HUES6 (cell line): ENCODE measurements around the gene NUP50.
"Not testable (repeated sequence)": the region's sequence is repeated elsewhere in the genome, so short reads cannot be mapped to it uniquely, and the experiment has no call there.

ENCODE experiments used
- H3K27ac ChIP-seq: 2 replicates; pipeline ENCODE4 v1.7.0; 2013; ENCODE audit warnings: low read depth, mild to moderate bottlenecking, low read length, inconsistent platforms
- H3K27me3 ChIP-seq: 2 replicates; pipeline ENCODE4 v1.6.1; 2013; ENCODE audit warnings: low read length; ENCODE audit not compliant: control insufficient read depth, insufficient read depth
- H3K36me3 ChIP-seq: 2 replicates; pipeline ENCODE4 v1.6.1; 2013; ENCODE audit warnings: low read length; ENCODE audit not compliant: control insufficient read depth, insufficient read depth
- H3K4me1 ChIP-seq: 2 replicates; pipeline ENCODE4 v1.6.1; 2013; ENCODE audit warnings: low read length; ENCODE audit not compliant: control insufficient read depth, insufficient read depth
- H3K4me3 ChIP-seq: 2 replicates; pipeline ENCODE4 v1.5.1; 2013; ENCODE audit warnings: low read depth, low read length
- H3K9ac ChIP-seq: one replicate; pipeline ENCODE4 v1.6.1; 2013; ENCODE audit warnings: mild to moderate bottlenecking, low read length
- H3K9me3 ChIP-seq: 2 replicates; pipeline ENCODE4 v1.6.1; 2013; ENCODE audit warnings: low read depth, low read length; ENCODE audit not compliant: control insufficient read depth, insufficient read depth

NUP50 gene

DNA sequence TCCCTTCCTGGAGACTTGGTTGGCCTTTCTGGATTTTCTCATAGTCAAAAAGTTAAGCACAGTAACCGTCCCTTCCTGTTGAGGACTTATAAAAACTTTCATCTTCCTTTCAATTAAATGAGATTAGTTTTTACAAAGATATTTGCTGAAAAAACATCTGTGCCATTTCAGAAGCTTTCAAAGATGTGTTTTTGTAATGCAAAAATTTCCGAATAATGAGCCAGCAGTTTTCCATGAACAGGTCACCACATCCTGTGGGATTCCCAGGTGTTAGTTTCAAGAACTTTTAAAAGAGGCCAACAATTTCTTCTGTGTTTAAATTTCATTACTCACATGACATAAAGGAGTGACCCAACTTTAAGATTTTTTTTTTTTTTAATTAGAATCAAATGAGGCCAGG is 18.0 kb downstream of the NUP50 start:
- Histone ChIP-seq H3K9me3 (no peaks in the 10 kb centered on the region), H3K27ac (0 out of 2 replicates have a peak overlapping the region, but pooled peaks have one; percentile 15), H3K36me3 (peaks cover 80% of the 10 kb centered on the region)

DNA sequence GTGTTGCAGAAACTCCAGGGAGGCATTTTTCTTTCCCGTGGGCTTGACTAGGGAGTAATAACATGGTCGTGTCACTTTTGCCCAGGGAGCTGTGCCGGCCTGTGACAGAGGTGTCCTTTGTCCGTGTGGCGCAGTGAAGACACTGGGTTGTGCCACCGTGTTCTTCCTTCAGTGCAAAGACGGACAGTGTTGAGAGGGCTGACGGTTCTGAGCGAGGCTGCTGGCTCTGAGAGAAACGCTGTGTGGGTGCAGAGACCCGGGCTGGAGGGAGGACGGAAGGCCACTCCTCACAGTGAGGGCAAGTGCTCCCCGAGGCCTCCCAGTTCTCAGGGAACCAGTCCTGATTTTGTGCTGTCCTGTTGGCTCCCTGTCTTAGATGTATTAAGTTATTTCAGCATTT is 20.2 kb downstream of the NUP50 start:
- Histone ChIP-seq H3K4me3 (no peak overlapping the region), H3K4me1 (peaks cover 15% of the 10 kb centered on the region; the same call in 1 of the 2 replicates), H3K9me3 (no peaks in the 10 kb centered on the region), H3K9ac (no peak overlapping the region), H3K27ac (no peak overlapping the region), H3K27me3 (no peaks in the 10 kb centered on the region), H3K36me3 (peaks cover 66% of the 10 kb centered on the region)

More for the DNA sequence above, 18.0 kb downstream of the NUP50 start:
- peaks cover 15% of the 10 kb centered on the region; the same call in 1 of the 2 replicates for H3K4me1 ChIP-seq
- H3K4me3 ChIP-seq, result no peak overlapping the region
- no peak overlapping the region for H3K9ac ChIP-seq
- no peaks in the 10 kb centered on the region for H3K27me3 ChIP-seq

DNA sequence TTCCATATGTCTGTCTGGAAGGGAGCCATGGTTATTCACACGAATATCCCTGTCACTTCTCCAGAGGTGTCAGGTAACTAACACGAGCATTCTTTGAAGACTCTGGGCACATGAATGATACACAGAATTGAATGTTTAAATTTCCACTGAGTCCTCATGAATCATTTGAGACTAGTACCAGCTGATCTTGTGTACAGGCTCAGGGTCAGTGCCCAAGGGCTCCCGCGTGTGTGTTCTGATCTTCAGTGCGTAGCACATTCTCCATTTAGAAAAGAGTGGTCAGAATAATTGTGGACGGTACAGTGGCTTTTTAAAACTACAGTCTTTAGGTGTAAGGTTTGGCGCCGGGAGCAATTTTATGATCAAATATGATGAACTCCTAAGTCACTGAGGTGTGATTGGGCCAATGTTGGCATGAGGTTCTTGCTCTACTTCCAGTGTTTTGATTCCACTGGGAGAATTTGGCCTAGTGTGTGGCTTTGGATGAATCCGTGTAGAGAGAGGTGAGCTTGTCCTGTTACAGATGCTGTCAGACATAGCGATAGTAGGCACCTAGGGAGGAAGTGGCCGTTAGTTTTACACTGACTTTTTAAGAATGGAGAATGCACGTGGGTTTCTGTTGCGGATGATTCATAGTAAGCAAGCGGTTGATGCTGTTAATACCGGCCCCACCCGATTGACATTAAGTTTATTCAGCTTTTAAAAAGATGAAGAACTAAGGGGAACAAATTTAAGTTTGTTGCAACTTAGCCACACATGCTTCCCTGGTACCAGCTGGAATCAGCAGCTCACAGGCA is 22.2 kb downstream of the NUP50 start:
- H3K9me3 ChIP-seq, result no peaks in the 10 kb centered on the region
- no peak overlapping the region for H3K27ac ChIP-seq
- no peak overlapping the region for H3K4me3 ChIP-seq
- no peak overlapping the region for H3K9ac ChIP-seq
- H3K27me3 ChIP-seq, result no peaks in the 10 kb centered on the region
- peaks cover 7% of the 10 kb centered on the region; the same call in 1 of the 2 replicates for H3K4me1 ChIP-seq
- peaks cover 49% of the 10 kb centered on the region for H3K36me3 ChIP-seq

DNA sequence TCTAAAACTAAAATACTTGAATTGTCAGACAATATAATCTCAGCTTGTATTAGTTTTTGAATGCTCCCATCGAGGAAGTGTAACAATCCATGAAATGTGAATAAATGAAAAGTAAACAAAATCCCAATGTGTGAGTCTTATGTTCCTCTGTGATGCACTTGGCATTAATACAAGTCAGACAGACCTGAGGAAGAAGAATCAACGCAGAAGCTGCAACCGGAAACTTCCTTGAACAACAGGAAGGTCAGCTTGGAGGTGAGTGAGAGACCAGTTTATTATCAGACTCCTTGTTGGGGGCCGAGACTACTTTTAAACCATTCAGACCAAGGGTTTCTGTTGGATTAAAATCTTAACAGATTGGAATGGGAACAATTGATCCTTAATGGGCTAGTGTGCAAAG is 24.2 kb downstream of the NUP50 start:
- Histone ChIP-seq H3K36me3 (peaks cover 36% of the 10 kb centered on the region), H3K4me3 (no peak overlapping the region), H3K27me3 (no peaks in the 10 kb centered on the region), H3K9ac (no peak overlapping the region), H3K27ac (no peak overlapping the region), H3K4me1 (peaks cover 9% of the 10 kb centered on the region; the same call in 1 of the 2 replicates), H3K9me3 (no peaks in the 10 kb centered on the region)

DNA sequence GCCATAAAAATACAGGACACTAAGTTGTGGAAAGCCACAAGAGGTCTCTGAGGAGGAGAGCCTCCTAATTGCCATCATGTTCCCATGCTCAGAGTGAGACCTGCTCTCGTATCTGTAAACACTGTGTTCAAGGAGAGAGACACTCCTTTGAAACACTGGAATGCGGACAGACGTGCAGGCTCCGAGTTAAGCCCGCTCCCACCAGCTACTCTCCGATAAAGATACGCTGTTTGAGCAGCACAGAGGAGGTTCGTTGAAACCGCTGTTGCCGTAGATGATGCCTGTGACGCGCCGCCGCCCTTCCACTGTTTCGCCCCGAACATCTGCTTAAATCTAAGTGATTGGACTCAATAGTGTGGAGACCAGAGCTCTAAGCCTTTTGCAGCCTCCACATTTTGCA is 25.1 kb downstream of the NUP50 start:
- H3K27me3 ChIP-seq, result no peaks in the 10 kb centered on the region
- no peak overlapping the region for H3K4me3 ChIP-seq
- H3K9ac ChIP-seq, result no peak overlapping the region
- peaks cover 28% of the 10 kb centered on the region for H3K36me3 ChIP-seq
- H3K9me3 ChIP-seq, result no peaks in the 10 kb centered on the region
- H3K4me1 ChIP-seq, result peaks cover 14% of the 10 kb centered on the region; the same call in 1 of the 2 replicates
- no peak overlapping the region for H3K27ac ChIP-seq

DNA sequence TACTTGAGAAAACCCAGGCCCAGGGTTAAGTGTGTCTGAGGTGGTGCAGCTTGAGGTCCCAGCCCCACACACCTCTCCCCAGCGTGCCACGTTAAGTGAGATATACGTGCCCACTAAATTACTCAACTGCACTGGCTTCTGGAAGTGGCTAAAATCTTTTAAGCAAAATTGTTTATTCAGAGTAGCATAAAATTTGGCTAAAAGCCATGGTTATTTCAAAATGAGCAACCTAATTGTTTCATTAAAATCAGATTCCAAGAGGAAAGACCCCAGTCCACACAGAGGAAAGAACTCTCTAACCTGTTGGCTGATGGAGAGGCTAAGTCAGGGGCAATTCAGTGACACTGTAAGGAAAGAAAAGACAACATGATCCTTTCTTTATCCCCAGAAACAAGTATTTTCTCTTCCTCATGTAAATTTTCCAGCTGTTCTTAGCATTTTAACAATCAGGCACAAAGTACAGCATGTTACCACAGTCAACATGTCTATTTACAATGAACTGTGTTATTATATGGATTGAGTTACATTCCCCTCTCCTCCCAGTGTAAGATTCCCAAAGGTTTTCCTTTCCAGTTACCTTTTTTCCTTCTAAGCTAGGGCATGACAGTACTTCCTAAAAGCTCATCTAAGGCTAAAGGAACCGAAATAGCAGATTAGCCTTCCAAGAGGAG is 26.6 kb downstream of the NUP50 start:
- Histone ChIP-seq H3K27me3 (no peaks in the 10 kb centered on the region), H3K4me1 (peaks cover 14% of the 10 kb centered on the region; the same call in 1 of the 2 replicates), H3K4me3 (no peak overlapping the region), H3K36me3 (peaks cover 15% of the 10 kb centered on the region), H3K9ac (no peak overlapping the region), H3K27ac (no peak overlapping the region), H3K9me3 (no peaks in the 10 kb centered on the region)

DNA sequence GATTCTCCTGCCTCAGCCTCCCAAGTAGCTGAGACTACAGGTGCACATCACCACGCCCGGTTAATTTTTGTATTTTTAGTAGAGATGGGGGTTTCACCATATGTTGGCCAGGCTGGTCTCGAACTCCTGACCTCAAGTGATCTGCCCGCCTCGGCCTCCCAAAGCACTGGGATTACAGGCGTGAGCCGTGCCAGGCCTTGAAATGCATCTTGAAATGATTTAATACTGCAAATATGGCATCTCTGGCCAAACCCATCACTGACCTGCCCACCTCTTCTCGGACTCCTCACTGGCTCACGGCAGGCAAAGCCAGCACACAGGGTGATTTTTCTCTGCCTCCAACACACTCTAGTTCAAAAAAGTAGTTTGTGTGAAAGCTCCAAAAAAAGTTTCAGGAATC is 28.0 kb downstream of the NUP50 start:
- not testable (repeated sequence) for H3K27me3 ChIP-seq, H3K9ac ChIP-seq, H3K27ac ChIP-seq, H3K9me3 ChIP-seq, H3K4me3 ChIP-seq
- Histone ChIP-seq H3K36me3 (peaks cover 13% of the 10 kb centered on the region), H3K4me1 (peaks cover 14% of the 10 kb centered on the region; the same call in 1 of the 2 replicates)

DNA sequence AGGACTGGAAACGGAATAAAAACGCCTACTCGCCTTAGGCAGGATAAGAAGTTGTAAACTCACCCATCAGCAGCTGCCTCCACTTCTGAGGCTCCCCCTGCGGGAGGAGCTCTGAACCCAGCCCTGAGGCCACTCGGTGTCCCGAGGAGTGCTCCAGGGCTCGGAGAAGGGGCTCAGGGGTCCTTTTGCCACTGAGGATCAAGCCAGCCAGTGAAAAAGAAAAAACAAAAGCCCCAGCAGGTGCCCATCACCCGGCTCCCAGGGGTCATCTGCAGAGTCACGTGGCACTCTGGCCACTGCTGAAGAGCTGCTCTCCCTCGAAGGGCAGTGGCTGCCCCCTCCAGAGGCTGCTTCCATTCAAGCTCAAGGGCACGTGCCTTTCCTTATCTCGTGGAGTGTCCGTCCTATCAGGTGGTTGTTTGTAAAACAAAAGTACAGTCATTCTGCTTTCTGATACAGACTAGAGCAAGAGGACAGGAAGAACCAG is 29.0 kb downstream of the NUP50 start:
- H3K36me3 ChIP-seq, result peaks cover 19% of the 10 kb centered on the region

DNA sequence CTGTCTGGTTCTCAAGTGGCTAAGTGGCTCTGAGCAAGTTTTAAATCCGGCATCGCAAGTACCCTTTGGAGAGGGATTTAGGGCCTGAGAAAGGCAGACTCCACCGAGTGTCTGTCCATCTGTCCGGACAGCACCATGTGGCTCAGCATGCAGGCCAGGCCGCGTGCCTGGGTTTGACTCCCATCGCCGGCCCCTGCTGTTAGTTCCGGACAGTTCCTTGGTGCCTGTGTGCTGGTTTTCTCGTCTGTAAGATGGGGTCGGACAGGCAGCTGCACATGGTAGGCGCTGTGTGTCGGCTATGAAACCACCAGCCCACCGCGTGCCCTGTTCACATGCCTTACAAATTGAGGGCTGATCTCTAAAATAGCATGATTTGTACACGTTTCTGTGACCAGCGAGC is 31.0 kb downstream of the NUP50 start:
- Histone ChIP-seq H3K27me3 (no peaks in the 10 kb centered on the region), H3K4me3 (no peak overlapping the region), H3K9ac (no peak overlapping the region), H3K4me1 (peaks cover 33% of the 10 kb centered on the region), H3K27ac (no peak overlapping the region), H3K36me3 (peaks cover 23% of the 10 kb centered on the region), H3K9me3 (no peaks in the 10 kb centered on the region)

More for the DNA sequence above, 29.0 kb downstream of the NUP50 start:
- H3K4me3 ChIP-seq, result no peak overlapping the region
- no peaks in the 10 kb centered on the region for H3K27me3 ChIP-seq
- H3K9me3 ChIP-seq, result no peaks in the 10 kb centered on the region
- no peak overlapping the region for H3K27ac ChIP-seq
- H3K9ac ChIP-seq, result no peak overlapping the region
- peaks cover 17% of the 10 kb centered on the region; the same call in 1 of the 2 replicates for H3K4me1 ChIP-seq

DNA sequence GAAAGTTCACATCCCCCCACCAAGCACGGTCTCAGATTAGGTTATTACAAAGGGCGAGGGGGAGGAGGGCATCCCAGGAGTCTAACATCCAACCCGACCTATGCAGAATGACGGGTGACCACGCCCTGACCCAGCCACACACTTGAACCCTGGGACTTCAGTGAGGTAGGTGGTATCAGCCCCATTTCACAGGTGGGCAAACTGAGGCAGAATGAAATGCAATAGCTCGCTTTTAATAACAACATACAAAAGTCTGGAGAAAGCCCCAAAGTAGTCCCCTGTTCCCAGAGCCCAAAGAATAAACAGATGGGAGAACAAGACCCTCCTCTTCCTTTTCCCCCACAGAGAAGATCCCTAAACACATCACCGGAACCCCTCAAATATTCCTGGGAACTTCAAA is 31.9 kb downstream of the NUP50 start:
- Histone ChIP-seq H3K27ac (no peak overlapping the region), H3K4me3 (no peak overlapping the region), H3K9ac (no peak overlapping the region), H3K9me3 (no peaks in the 10 kb centered on the region), H3K36me3 (peaks cover 26% of the 10 kb centered on the region), H3K27me3 (no peaks in the 10 kb centered on the region), H3K4me1 (peaks cover 35% of the 10 kb centered on the region)

DNA sequence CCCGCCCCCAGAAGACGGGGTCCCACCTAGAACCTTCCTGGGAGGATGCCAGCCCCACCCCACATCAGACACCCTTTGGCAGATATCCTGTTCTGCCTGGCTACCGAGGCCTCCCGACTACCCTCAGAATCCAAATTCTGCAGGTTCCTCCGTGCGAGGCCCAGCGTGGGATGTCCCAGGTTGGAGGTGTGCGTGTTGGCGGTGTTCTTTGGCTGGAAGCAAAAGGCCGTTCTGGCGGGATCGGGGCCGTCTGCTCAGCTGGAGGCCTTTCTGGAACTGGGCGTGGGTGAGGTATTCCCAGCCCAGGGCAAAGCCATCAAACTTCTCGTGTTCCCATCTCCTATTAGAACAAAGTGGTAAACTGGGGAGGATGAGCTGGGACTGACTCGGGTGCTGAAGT is 32.6 kb downstream of the NUP50 start:
- H3K4me3 ChIP-seq, result no peak overlapping the region
- H3K27ac ChIP-seq, result no peak overlapping the region
- no peaks in the 10 kb centered on the region for H3K27me3 ChIP-seq
- peaks cover 41% of the 10 kb centered on the region for H3K4me1 ChIP-seq
- no peaks in the 10 kb centered on the region for H3K9me3 ChIP-seq
- H3K36me3 ChIP-seq, result peaks cover 27% of the 10 kb centered on the region
- no peak overlapping the region for H3K9ac ChIP-seq
